ENCODE data around the gene NEUROD2.

The NEUROD2 gene

GRCh38 chr17:39618246-39618913 is 10.7 kb upstream of the NEUROD2 start:
- DNase-seq, result no peak

DNA sequence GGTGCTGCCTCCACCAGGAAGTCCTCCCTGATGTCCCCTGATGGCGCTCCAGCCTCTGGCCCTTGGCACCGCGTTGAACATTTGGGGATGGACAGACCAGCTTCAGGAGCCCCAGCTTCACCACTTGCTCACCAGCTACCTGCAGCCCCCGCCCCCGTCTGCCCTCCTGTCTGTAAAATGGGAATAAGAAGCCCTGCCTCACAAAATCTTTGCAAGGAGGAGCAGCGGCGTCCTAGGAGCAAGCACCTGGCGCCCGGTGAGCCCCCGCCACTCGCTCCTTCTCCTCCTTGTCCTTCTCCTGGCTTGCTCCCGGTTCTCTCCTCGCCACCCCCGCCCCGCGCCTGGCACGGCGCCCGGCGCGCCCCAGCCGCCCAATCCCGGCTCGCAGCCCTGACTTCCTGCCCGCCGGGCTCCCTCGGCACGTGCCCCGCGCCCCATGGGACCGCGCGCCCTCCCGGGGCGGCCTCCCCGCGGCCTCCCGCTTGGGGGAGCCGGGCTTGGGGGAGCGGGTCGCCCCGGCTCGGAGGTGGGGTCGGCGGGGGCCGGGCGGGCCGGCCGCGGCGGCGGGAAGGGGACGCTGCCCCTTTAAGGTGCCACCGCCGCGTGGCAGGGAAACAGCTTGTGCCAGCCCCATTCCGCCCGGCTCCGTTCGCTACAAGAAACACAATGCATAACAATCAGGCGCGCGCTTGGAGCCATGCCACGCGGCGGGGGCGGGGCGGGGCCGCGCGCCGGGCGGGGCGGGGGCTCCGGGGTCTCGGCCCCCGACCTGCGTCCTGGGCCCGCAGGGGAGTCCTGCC is 9.9 kb upstream of the NEUROD2 start:
- peak; percentile 84 for DNase-seq

- no peak for DNase-seq
These were observed 9.4 kb upstream of the NEUROD2 start for GRCh38 chr17:39617100-39617445.

DNA sequence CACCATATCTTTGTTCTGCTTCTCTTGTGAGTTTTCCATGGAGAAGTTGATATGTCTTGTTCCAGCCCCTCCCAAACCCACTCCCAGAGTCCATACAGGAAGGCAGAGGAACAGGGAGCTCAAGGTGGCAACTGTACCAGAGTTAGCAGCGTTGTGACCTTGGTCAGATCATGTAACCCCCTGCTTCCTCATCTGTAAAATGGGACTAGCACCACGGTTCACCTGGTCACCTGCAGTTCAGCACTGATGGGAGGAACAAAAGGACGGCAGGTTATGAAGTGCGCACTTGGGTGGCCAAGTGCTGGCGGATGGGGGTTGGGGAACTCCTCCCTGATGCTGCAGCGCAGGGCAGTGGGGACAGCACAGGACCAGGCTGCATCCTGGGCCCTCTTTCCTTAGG is 7.7 kb upstream of the NEUROD2 start:
- no peak for DNase-seq

DNA sequence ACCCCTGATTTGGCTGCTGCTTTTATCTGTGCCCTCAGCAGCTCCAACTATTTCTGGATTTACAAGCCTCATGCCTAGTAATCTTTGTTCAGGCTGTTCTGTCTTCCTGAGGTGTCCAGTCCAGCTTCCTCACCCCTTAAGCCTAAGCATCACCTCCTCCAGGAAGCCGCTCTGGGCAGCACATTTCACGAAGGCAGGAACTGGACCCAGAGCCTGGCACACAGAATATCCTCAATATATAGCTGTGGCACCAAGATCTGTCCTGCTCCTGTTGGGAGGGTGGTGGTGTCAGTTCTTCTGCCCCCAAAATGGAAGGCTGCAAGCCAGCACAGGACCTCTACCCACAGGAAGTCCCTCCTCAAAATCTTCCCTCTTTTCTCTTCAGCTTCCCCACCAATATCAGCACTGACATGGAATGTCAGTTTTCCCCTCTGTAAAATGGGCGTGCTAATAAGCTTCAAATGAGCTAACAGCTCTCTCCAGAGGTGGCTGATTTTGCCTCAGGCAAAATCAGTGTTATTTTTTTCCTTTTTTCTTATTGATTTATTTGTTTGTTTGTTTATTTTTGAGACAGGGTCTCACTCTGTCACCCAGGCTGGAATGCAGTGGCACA is 6.9 kb upstream of the NEUROD2 start:
- no peak for DNase-seq

- DNase-seq, result no peak
These were observed 5.3 kb upstream of the NEUROD2 start for GRCh38 chr17:39612935-39613464.

DNA sequence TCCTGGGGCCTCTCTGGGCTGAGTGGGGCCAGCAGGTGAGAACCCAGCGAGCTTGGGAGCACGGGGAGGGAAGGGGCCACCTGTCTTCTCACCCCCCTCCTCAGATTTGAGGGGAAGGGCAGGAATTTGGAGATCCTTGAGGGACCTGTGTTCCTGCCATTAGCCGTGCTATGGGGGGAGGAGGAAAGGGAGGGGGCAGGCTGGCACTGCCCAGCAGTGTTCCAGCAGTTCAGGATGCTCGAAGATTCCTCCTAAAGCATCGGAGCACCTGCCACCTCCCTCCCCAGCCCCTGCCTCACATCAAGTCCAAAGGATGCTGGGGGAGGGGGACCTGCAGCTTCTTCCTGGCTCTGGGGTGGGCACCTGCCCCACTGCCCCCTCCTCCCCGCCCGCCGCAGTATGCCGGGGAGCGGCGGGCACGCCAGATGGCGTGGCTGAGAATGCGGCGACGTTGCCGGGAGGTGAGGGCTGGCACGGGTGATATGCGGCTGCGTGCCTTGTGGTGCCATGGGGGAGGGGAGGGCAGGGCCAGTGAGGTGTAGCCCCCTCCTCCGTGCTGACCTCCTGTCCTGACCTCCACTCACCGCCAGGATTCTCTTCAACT is 4.7 kb upstream of the NEUROD2 start:
- no peak for DNase-seq

GRCh38 chr17:39611401-39612112 is 3.8 kb upstream of the NEUROD2 start:
- no peak for DNase-seq

DNA sequence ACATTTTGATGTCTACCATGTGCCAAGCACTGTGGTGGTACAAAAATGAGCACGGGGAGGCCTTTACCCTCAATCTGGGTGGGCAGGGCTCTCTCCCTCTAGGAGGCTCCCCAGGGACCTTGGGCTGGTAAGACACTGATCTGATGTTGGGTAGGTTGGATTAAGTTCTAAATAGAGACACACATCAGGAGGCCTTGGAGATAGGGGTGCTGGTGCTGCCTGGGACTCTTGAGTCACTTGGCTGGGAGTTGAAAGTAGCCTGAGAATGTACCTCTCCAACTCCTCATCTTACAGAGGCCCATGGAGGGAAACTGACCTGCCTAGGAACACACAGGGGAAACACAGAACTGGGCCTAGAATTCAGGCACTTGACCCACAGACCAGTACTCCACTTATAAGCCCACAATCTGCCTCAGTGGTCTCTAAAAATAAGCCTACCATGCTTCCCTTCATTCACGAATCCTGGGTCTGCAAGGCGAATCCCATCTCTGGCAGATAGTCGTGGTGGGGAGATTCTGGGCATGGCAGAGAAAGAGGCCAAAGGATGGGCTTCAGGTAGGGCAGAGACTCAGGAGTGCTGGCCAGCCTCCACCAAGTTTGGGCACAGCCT is 1.8 kb upstream of the NEUROD2 start:
- no peak for DNase-seq

DNA sequence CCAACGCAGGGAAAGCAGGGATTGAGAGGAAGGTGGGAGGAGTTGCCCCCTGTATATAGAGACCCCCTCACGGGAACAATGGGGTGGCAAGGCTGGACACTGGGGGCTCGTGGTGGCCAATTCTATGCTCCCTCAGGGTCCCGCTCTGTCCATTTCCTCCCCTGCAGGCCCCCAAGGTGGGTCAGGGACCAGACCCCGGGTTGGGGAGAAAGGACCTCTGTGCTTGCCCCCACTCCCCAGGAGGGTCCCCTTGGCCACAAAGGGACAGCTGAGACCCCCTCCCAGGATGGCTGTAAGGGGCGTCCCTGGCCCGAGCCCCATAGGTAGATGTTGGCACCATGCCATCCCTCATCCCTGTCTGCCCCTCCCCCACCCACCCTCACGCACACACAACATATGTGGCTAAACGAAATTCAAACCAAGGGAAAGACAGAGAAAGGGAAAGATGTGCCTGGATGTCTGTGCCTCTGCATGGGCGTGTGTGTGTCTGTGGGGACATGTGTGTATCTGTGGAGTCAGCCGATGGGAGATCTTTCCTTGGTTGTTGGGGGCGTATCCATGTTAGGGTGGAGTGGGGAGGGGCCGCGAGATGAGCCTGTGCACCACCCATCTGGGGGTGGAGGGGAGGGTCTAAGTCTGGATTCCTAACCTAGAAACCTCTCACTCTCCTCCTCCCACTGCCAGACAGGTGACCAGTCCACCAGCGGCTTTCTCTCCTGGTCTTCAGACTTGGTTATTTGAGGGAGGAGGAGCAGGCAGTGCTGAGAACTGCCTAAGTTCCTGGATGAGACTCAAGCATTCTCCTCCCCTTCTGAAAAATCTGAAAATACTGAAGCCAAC is 642 bp upstream of the NEUROD2 start:
- DNase-seq, result no peak

DNA sequence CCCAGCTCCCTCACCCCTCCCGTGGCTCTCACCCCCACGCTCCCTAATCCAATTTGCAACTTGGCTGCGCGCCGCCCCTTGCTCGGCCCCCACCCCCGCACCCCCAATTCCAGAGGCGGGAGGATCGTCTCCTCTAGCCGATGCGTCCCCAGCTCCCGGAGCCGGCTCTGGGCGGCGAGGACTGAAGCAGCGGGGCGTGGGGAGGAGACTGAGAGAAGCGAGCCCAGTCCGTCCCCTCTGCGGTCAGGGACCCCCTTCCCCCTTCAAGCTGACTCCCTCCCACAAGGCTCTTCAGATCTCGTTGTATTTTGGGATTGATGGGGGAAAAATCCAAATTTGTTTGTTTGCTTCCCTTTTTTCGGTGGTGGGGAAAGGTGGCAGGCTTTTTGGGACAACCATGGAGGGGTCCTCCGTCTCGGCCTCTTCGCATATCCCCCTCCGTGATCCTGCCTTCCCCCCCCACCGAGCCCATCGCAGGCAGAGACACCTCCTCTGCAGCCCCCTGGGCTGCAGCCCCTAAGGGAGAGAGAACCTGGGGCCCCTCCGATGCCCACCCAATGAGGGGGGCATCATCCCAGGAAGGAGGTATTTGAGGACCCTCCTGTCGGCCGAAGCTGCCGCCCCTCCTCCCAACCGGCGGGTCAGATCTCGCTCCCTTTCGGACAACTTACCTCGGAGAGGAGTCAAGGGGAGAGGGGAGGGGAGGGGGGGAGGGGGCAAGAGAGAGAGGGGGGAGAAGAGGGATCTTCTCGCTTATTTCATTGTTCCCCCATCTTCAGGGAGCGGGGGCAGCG is 466 bp downstream of the NEUROD2 start:
- DNase-seq, result peak; percentile 54

- peak; percentile 64 for DNase-seq
These were observed 1.2 kb downstream of the NEUROD2 start for GRCh38 chr17:39606434-39607056.

DNA sequence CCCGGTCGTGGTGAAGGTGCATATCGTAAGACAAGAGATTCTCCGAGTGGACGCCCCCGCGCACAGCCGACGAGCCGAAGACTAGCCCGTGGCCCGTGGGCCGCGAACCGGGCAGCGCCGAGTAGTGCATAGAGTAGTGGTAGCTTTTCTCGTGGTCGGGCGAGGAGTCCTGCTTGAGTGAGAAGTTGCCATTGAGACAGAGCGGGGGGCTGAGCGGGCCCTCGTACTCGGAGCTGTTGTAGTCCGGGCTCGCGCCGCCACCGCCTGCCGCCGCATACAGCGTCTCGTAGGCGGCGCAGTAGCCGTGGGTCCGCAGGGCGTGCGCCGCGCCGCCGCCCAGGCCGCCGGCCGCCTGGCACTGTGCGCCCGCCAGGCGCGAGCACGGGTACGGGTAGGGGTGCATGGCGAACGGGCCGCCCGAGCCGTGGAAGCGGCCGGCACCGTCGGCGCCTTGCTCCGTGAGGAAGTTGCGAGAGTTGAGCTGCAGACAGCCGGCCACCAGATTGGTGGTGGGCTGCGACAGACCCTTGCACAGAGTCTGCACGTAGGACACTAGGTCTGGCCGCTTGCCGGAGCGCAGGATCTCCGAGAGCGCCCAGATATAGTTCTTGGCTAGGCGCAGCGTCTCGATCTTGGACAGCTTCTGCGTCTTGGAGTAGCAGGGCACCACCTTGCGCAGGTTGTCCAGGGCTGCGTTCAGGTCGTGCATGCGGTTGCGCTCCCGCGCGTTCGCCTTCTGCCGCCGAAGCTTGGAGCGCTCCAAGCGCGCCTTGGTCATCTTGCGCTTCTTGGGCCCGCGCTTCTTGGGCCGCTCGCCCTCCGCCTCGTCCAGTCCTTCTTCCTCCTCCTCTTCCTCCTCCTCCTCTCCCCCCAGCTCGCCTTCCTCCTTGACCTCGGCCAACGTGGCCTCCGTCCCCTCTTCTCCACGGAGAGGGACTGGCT is 2.0 kb downstream of the NEUROD2 start:
- no peak for DNase-seq

DNA sequence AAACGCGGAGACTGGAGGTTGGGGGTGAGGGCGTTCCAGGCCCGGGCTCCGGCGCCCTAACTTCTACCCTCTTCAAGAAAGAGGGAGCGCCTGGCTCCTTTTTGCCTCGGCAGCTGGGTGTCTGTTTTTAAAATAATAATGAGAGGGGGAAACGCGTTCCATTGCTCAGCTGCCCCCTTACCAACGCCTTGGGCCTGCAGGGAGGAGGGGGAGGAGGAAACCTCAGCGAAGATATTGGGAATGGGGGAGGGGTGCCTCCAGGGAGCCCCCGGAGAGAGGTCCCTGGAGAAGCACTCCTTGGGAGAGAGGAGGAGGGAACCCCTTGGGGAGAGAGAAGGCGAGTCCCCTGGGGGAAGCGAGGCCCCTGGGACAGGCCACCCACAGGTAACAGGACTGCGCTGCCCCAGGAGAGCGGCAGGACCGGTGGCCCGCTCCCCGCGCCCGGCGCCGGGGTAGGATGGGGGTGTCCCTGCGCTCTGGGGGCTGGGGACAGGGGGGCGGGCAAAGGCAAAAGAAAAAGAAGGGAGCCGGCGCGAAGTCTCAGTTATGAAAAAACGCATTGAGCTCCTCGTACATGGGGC is 2.7 kb downstream of the NEUROD2 start:
- DNase-seq, result no peak

GRCh38 chr17:39603304-39604016 is 4.3 kb downstream of the NEUROD2 start:
- DNase-seq, result no peak

- DNase-seq, result no peak
These were observed 5.0 kb downstream of the NEUROD2 start for GRCh38 chr17:39602533-39603303.
